ENCODE measurements around the gene GRIN3A. TPM values are rescaled to one million over a fixed set of nuclear protein-coding genes. Genes with fewer than 3 reads are reported as not detected.

GRIN3A gene
- total and polyA plus RNA-seq, 7 donors: under 0.01 to 1.2 (median 0.25) TPM; not detected in 1

DNA sequence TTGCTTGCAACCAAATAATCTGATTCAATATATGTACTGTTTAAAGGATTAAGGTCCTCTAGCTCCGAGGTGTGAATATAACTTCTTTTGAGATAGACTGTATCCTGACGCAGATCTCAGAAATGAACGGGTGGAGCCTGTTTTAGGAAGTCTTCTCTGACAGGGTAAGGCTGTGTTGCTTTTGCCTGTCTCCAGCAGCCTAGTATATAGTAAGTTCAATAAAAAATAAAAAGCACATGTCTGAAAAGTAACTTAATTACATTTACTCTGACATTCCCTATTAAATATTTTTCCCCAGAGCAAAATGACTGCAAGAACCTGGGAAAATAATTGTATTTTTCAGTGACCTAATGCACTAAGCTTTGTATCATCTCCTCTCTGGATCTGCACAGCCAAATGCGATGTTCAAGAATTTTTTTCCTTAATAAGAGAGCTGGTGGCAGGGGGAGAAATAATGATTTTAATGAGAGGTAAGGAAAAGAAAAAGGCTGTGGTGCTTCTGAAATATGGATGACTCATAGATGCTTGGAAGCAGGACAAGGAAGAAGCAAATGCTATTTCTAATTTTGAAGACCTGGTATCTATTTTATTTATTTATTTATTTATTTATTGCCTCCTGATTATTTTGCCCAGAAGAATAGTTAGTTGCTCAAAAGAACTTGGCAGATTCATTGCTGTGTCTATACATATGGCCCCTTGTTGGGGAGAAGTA is 151.0 kb downstream of the GRIN3A start:
- intact Hi-C loops (cut with DNase I): no loop called here
- H3K9me3 ChIP-seq: no peaks in the 10 kb centered on the region
- no peaks in the 10 kb centered on the region for H3K36me3 ChIP-seq
- WGBS, 2 donors: 90 to 95% methylated on average over 4 of the region's 4 CpGs
- TF ChIP-seq EP300 (IDR thresholded peaks at IDR 0.05) (no peak), POLR2A (IDR thresholded peaks at IDR 0.05) (no peak), POLR2AphosphoS5 (IDR thresholded peaks at IDR 0.05) (no peak)
- TF ChIP-seq, protein P1, sequence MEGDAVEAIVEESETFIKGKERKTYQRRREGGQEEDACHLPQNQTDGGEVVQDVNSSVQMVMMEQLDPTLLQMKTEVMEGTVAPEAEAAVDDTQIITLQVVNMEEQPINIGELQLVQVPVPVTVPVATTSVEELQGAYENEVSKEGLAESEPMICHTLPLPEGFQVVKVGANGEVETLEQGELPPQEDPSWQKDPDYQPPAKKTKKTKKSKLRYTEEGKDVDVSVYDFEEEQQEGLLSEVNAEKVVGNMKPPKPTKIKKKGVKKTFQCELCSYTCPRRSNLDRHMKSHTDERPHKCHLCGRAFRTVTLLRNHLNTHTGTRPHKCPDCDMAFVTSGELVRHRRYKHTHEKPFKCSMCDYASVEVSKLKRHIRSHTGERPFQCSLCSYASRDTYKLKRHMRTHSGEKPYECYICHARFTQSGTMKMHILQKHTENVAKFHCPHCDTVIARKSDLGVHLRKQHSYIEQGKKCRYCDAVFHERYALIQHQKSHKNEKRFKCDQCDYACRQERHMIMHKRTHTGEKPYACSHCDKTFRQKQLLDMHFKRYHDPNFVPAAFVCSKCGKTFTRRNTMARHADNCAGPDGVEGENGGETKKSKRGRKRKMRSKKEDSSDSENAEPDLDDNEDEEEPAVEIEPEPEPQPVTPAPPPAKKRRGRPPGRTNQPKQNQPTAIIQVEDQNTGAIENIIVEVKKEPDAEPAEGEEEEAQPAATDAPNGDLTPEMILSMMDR (IDR thresholded peaks at IDR 0.05): no peak
- peaks cover 0 to 4% (median 2%) of the 10 kb centered on the region in 4 donors for H3K4me1 ChIP-seq
- no peak overlapping the region for H3K4me3 ChIP-seq
- H3K27ac ChIP-seq: no peak overlapping the region
- no peaks in the 10 kb centered on the region for H3K27me3 ChIP-seq
- DNase-seq: no peak

DNA sequence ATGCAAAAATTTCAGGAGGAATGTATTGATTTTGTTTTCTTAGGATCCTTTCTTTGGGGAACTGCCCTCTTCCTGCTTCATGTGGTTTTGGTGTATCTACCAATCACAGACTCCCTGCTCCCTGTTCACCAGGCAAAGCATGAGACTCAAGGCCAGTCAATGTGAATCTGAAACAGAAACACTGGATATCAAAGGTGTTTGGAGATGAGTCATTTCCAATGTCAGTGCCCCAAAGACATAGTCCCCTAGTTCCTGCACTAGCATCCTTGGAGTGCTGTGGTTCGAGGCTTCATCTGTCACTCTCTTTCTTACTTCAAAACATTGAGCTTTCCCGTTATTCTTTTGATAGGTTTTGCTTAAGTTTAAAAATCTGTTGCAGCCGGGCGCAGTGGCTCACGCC is 151.8 kb downstream of the GRIN3A start:
- no peaks in the 10 kb centered on the region for H3K36me3 ChIP-seq
- H3K4me3 ChIP-seq: no peak overlapping the region
- WGBS, 2 donors: 73 to 91% methylated on average over 5 of the region's 5 CpGs
- no peaks in the 10 kb centered on the region for H3K9me3 ChIP-seq
- H3K27ac ChIP-seq: no peak overlapping the region
- H3K4me1 ChIP-seq: peaks cover 0 to 11% (median 5%) of the 10 kb centered on the region in 4 donors
- no peaks in the 10 kb centered on the region for H3K27me3 ChIP-seq
- intact Hi-C loops (cut with DNase I): no loop called here
- DNase-seq: no peak
- TF ChIP-seq EP300 (IDR thresholded peaks at IDR 0.05) (no peak), POLR2AphosphoS5 (IDR thresholded peaks at IDR 0.05) (no peak), POLR2A (IDR thresholded peaks at IDR 0.05) (no peak)
- TF ChIP-seq, protein P1 (IDR thresholded peaks at IDR 0.05): no peak

DNA sequence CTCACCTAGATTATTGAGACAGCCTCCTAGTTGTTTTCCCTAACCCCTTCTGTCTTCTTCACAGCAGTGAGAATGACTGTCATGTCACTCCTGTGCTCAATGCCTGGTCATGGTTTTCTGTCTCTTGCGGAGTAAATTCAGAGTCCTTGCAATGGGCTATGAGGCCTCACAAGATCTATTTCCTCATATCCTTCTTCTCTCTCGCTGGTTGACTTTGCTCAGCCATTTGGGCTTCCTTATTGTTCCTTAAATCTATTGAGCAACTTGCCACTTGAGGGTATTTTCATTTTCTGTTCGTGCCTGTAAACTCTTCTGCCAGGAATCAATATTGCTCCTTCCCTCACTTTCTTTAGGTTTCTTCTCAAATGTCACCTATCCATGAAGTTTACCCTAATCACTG is 152.7 kb downstream of the GRIN3A start:
- intact Hi-C loops (cut with DNase I): no loop called here
- TF ChIP-seq, protein P1 (IDR thresholded peaks at IDR 0.05): no peak
- no peak overlapping the region for H3K27ac ChIP-seq
- DNase-seq: no peak
- no peak overlapping the region for H3K4me3 ChIP-seq
- H3K4me1 ChIP-seq: peaks cover 0 to 11% (median 5%) of the 10 kb centered on the region in 4 donors
- WGBS, 2 donors: 14 to 45% methylated on average over 3 of the region's 3 CpGs
- no peaks in the 10 kb centered on the region for H3K36me3 ChIP-seq
- H3K9me3 ChIP-seq: no peaks in the 10 kb centered on the region
- H3K27me3 ChIP-seq: no peaks in the 10 kb centered on the region

DNA sequence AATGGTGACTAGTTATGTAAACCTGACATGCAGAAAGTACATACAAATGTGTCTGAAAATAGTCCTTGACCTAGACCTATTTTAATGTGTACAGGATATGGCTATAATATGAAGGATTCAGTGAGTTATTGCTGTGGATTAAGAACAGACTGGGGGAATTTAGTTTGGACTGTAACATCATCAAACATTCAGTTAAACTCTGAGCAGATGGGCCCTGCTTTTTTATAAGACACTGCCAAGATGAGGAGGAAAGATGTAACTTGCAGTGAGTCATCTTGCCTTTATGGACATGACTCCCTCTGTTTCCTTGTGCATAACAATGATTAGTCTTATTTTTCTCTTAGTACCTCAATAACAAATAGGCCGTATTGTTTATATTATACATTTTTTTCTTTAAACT is 155.9 kb downstream of the GRIN3A start:
- Histone ChIP-seq H3K4me3 (no peak overlapping the region), H3K27ac (peak overlapping the region in 1 of 4 donors; percentile 50), H3K27me3 (no peaks in the 10 kb centered on the region), H3K9me3 (no peaks in the 10 kb centered on the region), H3K4me1 (peaks cover 0 to 11% (median 5%) of the 10 kb centered on the region in 4 donors), H3K36me3 (no peaks in the 10 kb centered on the region)
- TF ChIP-seq, protein P1 (IDR thresholded peaks at IDR 0.05): no peak
- TF ChIP-seq POLR2AphosphoS5 (IDR thresholded peaks at IDR 0.05) (no peak), EP300 (IDR thresholded peaks at IDR 0.05) (no peak), POLR2A (IDR thresholded peaks at IDR 0.05) (no peak)
- no peak for DNase-seq
- WGBS, 2 donors: 61 to 64% methylated on average over 1 of the region's 1 CpG
- intact Hi-C loops (cut with DNase I): no loop called here
